HL-60/S4 treated with phorbol 12-myristate 13-acetate at 8.2 ng/mL for 4 days and 3 days (cell line): Measurements from ENCODE around the gene PLEKHA3.
"Not testable (repeated sequence)": the region's sequence is repeated elsewhere in the genome, so short reads cannot be mapped to it uniquely, and the experiment has no call there.

Experiments used
- in situ Hi-C: fragments of 300-500 bp; cut with MboI; formaldehyde crosslinking; loops from 2 replicates; pipeline ENCODE4 v1.15.0; 2022; ENCODE audit warnings: low sequenced_read_pairs

PLEKHA3 gene

DNA sequence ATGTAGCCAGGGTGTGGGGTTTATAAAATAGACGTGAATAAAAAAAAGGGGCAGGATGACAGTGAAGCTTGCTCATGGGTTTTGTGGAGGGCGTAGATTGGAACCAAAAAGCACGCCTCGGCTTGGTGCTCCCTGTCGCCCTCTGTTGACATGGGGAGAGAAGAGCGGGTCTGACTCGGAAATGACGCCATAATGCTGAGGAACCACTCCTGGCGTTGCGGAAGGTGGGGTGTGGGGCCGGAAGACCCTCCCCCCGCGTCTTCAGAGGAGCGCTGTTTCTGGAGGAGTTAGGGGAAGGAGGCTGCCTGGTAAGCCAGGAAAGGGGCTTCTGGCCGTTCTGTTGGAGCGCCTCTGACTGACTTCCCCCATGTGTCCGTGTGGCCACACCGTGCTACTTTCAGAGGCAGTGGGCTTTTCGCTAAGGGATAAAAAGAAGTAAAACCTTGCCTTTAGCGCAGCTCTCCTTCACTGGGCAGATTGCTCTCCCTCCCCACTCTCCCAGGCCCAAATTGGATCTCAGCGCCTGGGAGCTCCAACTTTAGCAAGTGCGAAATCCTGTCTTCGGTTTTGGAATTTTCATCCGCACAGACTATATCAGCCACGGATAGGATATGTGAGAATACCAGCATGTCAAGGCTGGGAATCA lies 42.8 kb downstream of the PLEKHA3 start:
- in situ Hi-C loops = no loop called here

DNA sequence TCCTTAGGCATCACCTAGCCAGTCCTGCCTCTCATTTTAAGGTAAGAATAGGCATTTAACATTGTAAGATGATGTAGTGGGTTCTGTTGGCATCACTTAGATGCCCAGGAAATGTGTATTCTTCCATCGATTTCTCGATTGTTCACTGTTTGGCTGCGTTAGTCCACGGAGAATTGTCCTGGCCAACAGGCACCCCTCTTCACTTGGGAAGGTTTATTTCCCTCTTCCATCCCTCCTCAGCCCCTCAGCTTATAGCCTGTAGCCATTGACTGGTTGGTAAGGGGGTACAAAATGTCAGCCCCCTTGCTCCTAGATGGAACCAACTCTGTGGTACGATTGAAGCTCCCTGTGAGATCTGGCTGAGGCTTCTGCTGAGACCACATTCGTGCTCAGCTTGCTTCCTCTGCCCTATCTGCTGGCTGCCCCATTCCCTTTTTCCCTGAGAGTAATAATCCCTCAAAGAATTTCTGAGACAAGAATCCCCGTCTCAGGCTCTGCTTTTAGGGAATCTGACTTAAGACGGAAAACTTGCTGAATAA lies 43.4 kb downstream of the PLEKHA3 start:
- in situ Hi-C loops = no loop called here

DNA sequence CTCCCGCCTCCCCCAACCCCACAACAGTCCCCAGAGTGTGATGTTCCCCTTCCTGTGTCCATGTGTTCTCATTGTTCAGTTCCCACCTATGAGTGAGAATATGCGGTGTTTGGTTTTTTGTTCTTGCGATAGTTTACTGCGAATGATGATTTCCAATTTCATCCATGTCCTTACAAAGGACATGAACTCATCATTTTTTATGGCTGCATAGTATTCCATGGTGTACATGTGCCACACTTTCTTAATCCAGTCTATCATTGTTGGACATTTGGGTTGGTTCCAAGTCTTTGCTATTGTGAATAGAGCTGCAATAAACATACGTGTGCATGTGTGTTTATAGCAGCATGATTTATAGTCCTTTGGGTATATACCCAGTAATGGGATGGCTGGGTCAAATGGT lies 44.8 kb downstream of the PLEKHA3 start:
- in situ Hi-C loops = not testable (repeated sequence)

DNA sequence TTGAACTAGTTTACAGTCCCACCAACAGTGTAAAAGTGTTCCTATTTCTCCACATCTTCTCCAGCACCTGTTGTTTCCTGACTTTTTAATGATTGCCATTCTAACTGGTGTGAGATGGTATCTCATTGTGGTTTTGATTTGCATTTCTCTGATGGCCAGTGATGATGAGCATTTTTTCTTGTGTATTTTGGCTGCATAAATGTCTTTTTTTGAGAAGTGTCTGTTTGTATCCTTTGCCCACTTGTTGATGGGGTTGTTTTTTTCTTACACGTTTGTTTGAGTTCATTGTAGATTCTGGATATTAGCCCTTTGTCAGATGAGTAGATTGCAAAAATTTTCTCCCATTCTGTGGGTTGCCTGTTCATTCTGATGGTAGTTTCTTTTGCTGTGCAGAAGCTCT lies 45.2 kb downstream of the PLEKHA3 start:
- in situ Hi-C loops = not testable (repeated sequence)

DNA sequence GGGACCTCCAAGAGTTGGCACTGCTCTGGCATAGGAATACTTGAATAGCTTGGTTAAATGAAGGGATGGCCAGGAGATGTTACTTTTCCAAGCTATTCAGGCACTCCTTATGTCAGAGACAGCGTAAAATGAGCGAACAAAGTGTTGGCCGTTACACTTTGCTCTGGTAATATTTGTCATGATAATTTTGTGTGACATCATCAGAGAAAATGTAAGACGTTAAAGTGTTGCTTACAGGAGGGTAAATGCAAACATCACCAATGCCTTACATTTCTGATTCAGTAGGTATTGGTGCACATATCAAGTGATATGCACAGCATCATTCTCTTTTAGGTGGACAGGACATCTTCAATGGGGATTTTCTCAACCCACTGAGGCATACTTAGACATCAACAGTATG lies 46.0 kb downstream of the PLEKHA3 start:
- in situ Hi-C loops = no loop called here

DNA sequence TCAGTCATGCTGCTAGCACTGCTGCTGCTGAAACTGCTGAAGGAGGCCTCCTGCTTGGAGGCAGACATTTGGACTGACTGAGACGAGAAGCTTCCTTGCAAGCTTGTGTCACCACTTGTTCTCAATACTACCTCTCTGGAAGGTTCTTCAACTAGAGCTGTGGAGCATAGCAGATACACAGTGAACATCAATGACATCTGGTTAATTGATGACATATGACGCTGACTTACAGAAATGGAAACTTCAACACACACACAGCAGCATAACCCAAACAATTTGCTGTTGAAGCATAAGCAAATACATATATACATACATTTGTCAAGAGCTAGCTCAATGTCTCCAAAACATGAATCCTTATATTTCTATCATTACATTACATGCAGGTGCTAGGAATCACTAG lies 47.3 kb downstream of the PLEKHA3 start:
- in situ Hi-C loops = no loop called here

DNA sequence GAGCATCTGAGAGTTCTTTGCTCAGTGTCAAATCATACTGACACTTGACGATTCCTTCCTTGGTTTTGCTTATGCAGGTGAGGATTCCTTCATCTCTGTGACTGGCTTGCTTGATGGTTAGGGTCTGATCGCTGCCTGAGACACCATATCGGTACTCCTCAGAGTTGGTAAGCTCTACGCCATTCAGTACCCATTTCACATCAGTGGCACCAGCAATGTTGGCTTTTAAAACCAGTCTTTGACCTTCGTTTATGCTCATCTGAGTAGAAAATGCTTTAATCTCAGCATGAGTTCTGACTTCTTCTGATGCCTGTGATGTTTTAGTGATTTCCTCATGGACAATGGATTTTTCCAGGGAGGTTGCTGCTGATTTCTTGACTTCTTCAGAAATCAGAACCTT lies 48.4 kb downstream of the PLEKHA3 start:
- in situ Hi-C loops = no loop called here

DNA sequence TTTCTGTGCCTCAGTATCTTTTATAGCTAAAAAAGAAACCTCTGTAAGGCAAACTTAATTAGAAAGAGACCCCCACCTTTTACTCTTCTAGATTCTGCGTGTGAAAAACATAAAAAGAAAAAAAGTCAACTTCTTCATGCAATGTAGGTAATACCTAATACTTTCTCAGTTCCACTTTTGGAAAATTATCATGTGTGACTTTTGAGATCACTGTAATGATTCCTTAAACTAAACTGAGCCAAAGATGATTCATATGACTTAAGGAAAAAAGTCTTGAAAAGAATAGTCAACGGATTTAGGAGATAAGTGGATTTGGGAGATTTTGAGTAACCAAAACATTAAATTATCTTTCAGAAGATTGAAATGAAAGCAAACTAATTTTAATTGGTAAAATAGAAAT lies 48.9 kb downstream of the PLEKHA3 start:
- in situ Hi-C loops = no loop called here

DNA sequence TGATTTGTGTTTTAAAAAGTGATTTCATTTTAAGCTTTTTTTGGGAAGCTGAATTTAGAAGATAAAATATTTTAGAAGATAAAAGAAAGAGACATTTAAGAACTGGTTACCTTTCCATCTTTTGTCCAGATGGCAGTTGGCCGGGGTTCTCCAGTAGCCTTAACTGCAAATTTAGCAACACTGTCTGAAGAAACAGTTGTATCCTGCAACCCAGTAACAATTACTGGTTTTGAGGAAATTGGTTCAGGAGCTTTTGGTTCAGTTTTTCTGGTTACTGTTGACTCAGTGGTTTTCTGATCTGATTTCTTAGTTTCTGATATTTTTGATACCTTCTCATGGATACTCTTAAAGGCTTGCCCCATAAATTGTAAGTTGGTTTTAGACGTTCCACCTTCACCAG lies 49.9 kb downstream of the PLEKHA3 start:
- in situ Hi-C loops = no loop called here

DNA sequence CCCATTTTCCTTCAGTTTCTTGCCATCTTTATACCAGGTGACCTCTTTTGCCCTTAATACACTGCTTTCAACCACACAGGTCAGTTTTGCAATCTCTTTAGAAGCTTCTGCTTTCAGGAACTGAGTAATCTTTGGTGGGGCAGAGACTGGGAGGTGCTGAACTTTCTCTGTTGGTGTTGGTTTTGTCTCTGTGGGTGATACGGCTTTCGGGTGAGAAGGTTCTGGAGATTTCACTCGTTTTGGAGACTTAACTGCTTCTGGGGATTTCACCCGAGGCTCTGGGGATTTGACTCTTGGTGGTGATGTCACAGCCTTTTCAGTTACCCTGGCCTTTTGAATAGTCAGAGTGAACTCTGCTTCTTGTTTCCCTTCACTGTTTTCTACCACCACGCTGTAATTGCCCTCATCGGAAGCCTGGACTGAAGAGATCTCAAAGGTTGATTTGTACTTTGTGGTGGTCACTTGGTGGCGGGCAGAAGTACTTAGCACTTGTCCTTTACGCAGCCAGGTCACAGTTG lies 50.4 kb downstream of the PLEKHA3 start:
- in situ Hi-C loops = no loop called here

DNA sequence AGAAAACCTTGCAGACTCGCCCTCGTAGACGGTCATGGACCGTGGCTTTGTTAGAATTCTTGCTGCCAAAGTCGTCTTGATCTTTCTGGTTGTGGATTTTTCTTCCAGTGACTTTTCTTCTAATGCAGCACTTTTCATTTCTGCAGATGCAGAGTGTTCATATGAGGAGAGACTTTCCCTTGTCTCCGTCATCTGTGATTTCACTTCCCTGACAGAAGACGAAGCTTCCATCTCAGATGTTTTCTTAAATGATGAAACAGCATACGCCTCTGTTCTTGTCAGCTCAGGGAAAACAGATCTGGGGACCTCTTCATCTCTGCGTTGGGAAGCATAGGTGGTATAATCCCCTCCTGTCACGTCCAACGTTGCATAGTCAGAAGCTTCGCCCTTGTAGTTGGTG lies 50.9 kb downstream of the PLEKHA3 start:
- in situ Hi-C loops = no loop called here

DNA sequence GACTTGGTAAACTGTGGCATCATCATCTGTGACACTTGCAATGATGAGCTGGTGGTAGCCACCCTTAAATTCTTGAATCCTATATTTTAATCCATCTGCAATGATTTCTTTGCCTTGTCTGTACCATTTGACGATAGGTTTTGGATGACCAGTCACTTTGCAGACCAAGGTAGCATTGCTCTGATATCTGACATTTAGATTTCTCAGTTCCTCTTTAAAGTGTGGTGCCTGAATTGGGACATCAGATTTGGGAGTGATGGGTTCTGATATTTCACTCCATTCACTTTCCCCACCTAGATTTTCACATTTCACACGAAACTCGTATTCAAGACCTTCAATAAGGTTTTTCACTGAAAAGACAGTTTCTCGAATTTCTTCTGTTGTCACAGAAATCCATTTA lies 55.8 kb downstream of the PLEKHA3 start:
- in situ Hi-C loops = no loop called here

DNA sequence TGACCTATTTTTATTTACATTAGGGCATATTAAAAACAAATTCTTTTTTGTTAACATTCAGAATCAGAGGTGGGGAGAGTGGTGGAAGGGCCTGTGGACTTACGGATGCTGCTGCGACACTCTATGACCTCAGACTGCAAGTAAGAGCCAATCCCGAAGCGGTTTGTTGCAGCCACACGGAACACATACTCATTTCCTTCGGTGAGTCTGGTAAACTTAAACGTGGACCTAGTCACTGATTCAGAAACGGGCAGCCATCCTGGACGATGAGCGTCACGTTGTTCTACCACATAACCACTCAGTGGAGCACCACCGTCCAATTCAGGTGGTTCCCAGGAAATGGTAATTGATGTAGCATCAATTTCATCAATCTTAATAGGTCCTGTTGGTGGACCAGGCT lies 61.9 kb downstream of the PLEKHA3 start:
- in situ Hi-C loops = no loop called here

DNA sequence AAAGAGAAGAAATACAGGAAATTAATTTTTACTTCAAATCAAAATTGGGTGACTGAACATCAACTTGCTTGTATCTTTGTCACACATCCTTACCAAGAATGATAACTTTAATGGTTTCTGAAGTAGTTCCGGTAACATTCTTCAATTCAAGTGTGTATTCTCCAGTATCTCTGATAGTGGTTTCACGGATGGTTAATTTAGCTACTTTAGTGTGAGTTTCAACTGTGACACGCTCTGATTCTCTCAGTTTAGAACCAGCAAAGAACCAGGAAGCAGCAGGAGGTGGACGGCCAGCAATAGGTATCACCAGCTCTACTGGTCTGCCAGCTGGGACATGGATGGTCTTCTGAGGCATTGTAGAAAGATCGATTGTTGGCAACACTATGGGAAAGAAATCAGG lies 62.3 kb downstream of the PLEKHA3 start:
- in situ Hi-C loops = no loop called here

DNA sequence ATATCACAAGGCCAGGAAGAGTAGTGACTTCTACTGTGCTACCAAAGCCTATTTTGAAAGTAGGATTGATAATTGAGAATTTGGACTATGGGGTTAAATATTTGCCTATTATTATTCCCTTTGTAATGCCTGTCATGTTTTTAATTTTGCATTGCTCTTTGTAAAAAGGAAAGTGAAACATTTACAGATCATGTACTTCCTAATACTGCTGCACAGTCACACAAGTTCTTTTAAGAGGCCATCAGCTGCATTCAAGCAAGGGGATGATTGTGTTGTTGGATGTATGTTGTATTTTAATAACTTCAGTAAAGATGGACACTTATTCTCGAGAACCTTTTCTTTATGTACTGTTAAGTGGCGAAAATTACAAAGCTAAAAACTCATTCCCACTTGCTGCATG lies 70.1 kb downstream of the PLEKHA3 start:
- in situ Hi-C loops = no loop called here

DNA sequence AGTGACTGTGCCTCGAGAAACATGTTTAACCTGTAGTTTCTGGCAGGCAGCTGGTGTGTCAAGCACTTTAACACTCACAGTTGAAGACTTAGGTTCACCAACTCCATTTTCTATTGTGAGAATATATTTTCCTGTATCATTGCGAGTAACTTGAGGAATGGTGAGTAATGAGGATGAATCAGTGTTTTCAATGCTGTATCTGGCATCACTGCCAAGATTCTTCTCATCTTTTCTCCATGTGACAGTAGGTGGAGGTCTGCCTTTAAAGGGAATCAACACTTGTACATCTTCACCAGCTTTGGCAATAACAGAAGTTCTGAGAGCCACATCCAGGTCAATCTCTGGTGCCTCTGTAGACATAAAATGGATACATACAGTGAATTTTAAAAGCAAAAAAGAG lies 72.8 kb downstream of the PLEKHA3 start:
- in situ Hi-C loops = no loop called here
